NT2/D1 (cell line): ENCODE results near the gene CCDC116.
"Not testable (repeated sequence)": the region's sequence is repeated elsewhere in the genome, so short reads cannot be mapped to it uniquely, and the experiment has no call there.

Experiments used
- DNase-seq: peaks from one replicate; pipeline ENCODE4 v3.0.0-alpha.2; 2011; ENCODE audit warnings: low read depth, low spot score
- H3K27me3 ChIP-seq: 2 replicates; pipeline ENCODE4 v1.6.0; 2011; ENCODE audit warnings: mild to moderate bottlenecking; ENCODE audit not compliant: insufficient read length, insufficient read depth
- H3K36me3 ChIP-seq: 2 replicates; pipeline ENCODE4 v1.6.1; 2011; ENCODE audit warnings: mild to moderate bottlenecking, low read length, mixed read lengths; ENCODE audit not compliant: insufficient read depth, insufficient read length
- H3K4me1 ChIP-seq: 2 replicates; pipeline ENCODE4 v1.5.1; 2011; ENCODE audit not compliant: insufficient read depth, insufficient read length
- H3K4me3 ChIP-seq: 2 replicates; pipeline ENCODE4 v1.5.1; 2011; ENCODE audit warnings: low read depth; ENCODE audit not compliant: insufficient read length
- H3K9ac ChIP-seq: 2 replicates; pipeline ENCODE4 v1.6.0; 2011; ENCODE audit warnings: low read depth; ENCODE audit not compliant: insufficient read length
- H3K9me3 ChIP-seq: 2 replicates; pipeline ENCODE4 v1.5.1; 2011; ENCODE audit warnings: mild to moderate bottlenecking, low read length; ENCODE audit not compliant: insufficient read depth
- SUZ12 ChIP-seq: IDR thresholded peaks from 2 replicates; pipeline ENCODE4 v1.6.1; 2011; ENCODE audit not compliant: insufficient read length, insufficient read depth; ENCODE audit errors: extremely low read depth
- YY1 ChIP-seq: IDR thresholded peaks from 2 replicates; pipeline ENCODE4 v1.6.1; 2011; ENCODE audit not compliant: insufficient read length, insufficient read depth
- ZNF274 ChIP-seq: IDR thresholded peaks from 2 replicates; pipeline ENCODE4 v1.6.1; 2011; ENCODE audit warnings: mild to moderate bottlenecking, low read depth, low read length

CCDC116 gene

DNA sequence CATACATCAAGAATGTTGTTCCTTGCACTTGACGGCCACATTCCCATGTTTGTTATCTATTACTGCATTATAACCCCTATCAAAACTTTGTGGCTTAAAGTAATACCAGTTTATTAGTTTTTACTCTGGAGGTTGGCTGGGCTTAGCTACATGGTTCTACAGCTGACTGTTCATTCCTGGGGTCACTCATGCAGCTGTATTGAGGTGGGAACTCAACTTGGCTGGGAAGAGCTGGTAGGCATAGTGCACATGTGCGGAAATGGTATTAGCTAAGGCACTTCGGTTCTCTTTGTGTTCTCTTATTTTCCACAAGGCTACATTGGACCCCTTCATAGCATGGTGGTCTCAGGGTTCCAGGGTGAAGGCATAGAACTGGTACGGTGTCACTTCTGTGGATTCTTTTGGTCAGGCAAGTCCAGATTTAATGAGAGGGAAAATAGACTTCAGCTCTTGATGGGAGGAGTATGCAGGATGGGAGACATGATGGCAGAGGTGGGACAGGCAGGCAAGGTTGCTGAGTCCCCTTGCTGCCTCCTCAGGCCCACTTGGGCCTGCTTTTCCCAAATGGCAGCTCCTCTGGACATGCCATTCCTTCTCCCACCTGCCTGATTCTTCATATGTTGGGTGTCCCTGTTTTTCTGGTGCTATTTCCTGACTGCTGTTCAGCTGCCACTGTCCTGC lies 18.9 kb upstream of the CCDC116 start:
- no peak for TF ChIP-seq YY1
- no peak for TF ChIP-seq SUZ12
- TF ChIP-seq ZNF274 = no peak
- no peaks in the 10 kb centered on the region for H3K27me3 ChIP-seq
- H3K9me3 ChIP-seq = no peaks in the 10 kb centered on the region
- H3K9ac ChIP-seq = no peak overlapping the region
- DNase-seq = no peak
- H3K36me3 ChIP-seq = peaks cover 56% of the 10 kb centered on the region
- no peak overlapping the region for H3K4me3 ChIP-seq
- H3K4me1 ChIP-seq = no peaks in the 10 kb centered on the region

DNA sequence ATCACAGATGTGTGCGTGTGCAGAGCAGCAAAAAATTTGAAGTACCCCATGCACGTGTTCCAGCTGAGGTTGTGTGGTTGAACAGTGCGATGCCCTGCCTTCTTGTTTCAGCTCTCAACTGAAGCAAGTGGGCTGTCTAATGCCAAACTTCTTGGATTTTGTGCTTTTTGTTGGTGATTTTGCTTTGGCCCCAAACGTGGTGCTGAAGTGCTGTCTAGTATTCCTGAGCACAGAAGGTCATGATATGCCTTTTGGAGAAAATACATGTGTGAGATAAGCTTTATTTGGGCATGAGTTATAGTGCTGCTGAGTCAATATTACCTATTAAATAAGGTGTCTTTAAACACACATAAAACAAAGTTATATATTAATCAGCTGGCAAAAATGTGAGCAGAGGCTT lies 16.8 kb upstream of the CCDC116 start:
- Histone ChIP-seq H3K9ac (no peak overlapping the region), H3K9me3 (no peaks in the 10 kb centered on the region), H3K4me3 (no peak overlapping the region), H3K27me3 (no peaks in the 10 kb centered on the region), H3K36me3 (peaks cover 55% of the 10 kb centered on the region), H3K4me1 (no peaks in the 10 kb centered on the region)
- TF ChIP-seq ZNF274 = no peak
- TF ChIP-seq SUZ12 = no peak
- no peak for TF ChIP-seq YY1
- DNase-seq = no peak

DNA sequence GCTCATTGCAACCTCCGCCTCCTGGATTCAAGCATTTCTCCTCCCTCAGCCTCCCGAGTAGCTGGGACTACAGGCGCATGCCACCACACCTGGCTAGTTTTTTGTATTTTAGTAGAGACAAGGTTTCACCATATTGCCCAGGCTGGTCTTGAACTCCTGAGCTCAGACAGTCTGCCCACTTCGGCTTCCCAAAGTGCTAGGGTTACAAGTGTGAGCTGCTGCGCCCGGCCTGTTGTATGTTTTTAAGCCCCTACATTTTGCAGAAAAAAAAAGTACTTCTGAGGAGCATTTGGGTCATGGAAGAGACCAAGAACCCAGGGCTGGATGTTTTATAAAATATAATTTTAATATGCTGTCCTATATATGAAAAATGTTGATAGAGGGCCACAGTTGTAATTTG lies 15.2 kb upstream of the CCDC116 start:
- H3K27me3 ChIP-seq, H3K9ac ChIP-seq, DNase-seq, H3K4me3 ChIP-seq, H3K4me1 ChIP-seq, H3K9me3 ChIP-seq: not testable (repeated sequence)
- peaks cover 53% of the 10 kb centered on the region for H3K36me3 ChIP-seq

DNA sequence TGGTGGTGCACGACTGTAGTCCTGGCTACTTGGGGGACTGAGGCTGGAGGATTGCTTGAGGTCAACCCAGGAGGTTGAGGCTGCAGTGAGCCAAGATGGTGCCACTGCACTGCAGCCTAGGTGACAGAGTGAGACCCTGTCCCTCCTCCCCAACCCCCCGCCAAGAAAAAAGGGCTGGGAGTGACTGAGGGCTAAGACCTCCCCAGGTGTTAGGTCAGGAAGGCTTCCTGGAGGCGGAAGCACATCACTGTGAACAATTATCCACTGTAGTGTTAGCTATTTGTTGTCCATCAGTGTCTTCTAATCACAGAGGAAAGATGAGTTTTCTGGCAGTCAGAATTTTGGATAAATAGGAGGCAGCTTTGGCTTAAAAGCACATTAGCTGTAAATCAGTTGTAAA lies 11.5 kb upstream of the CCDC116 start:
- DNase-seq = no peak
- Histone ChIP-seq H3K4me1 (peaks cover 13% of the 10 kb centered on the region), H3K36me3 (peaks cover 54% of the 10 kb centered on the region), H3K9me3 (no peaks in the 10 kb centered on the region), H3K27me3 (no peaks in the 10 kb centered on the region), H3K4me3 (no peak overlapping the region), H3K9ac (no peak overlapping the region)
- no peak for TF ChIP-seq YY1
- TF ChIP-seq ZNF274 = no peak
- TF ChIP-seq SUZ12 = no peak

DNA sequence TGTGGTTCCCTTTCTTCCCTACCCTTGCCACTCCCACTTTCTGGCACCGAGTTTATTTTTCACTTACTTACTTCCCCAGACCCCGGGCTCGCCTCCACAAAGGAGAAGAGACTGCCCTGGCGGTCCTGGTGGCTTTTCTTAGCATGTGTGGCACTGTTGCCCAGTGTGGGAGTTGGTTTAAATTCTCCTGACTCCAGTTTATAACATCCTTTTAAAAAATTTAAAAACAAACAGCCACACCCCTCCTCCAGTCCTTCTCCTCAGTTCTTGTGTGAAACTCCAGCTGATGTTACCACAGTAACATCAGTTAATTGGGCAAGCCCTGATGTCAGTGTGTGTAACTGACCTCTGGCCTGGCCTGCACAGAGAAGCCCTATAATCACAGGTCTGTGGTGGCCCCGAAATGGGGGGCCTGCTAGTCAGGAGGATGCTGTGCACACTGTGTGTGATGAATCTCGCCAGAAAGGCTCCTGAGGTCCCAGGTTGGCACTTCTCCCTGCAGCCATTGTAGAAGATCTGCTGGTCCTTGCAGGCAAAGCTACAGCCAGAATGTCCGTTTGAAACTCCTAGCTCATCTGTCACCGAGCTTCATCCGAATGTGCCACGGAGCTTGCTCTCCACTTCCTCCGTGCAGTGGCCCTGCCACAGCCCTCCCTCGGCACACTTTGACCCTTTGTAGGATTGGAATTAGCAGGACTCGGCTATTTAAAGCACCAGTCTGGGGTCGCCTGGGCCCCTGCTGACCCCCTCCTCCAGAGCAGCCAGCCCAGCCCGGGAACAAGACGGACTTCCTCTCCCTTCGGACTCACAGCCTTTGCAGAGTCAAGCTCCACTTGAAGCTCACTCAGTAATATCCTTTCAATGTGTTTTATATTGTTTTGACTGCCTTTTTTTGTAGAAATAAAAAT lies 10.3 kb upstream of the CCDC116 start:
- TF ChIP-seq YY1 = no peak
- no peak for TF ChIP-seq ZNF274
- TF ChIP-seq SUZ12 = no peak
- peaks cover 60% of the 10 kb centered on the region for H3K36me3 ChIP-seq
- H3K9me3 ChIP-seq = no peaks in the 10 kb centered on the region
- H3K4me3 ChIP-seq = no peak overlapping the region
- H3K4me1 ChIP-seq = peaks cover 16% of the 10 kb centered on the region
- no peak for DNase-seq
- H3K27me3 ChIP-seq = no peaks in the 10 kb centered on the region
- no peak overlapping the region for H3K9ac ChIP-seq

DNA sequence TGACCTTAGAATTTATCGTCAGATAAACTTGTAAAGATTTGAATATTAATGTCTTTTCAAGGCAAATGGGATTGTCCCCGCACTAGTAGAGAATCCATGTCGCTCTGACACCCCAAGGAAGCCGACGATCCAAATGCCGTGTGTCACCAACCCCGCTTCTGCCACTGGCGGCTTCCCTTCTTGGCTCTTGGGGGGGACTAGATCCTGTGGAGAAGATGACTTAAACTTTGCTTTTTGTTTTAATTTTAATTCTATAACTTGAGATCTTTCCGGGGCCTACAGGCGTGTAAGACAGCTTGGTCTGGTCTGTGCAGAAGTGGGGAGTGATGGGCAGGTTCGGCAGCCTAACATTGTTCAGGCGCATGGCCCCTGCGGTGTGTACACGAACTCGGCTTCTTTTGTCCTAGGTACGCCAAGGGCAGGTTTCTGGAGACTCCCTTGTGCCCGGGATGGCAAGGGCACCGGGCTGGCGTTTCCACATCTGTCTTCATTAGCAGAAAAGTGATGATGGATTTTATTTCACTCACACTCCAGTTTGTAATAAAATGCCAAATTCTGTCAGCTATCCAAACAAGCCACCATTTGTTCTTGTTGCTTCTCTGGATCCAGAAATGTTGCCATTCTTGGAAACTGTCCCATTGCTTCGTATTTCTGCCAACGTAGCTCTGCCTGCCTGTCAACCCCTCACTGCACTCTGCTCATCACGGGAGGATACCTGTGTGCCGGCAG lies 9.5 kb upstream of the CCDC116 start:
- no peaks in the 10 kb centered on the region for H3K27me3 ChIP-seq
- H3K36me3 ChIP-seq = peaks cover 65% of the 10 kb centered on the region
- H3K4me1 ChIP-seq = peaks cover 16% of the 10 kb centered on the region
- no peak overlapping the region for H3K9ac ChIP-seq
- H3K4me3 ChIP-seq = no peak overlapping the region
- DNase-seq = no peak
- TF ChIP-seq SUZ12 (no peak), YY1 (no peak), ZNF274 (no peak)
- H3K9me3 ChIP-seq = no peaks in the 10 kb centered on the region

DNA sequence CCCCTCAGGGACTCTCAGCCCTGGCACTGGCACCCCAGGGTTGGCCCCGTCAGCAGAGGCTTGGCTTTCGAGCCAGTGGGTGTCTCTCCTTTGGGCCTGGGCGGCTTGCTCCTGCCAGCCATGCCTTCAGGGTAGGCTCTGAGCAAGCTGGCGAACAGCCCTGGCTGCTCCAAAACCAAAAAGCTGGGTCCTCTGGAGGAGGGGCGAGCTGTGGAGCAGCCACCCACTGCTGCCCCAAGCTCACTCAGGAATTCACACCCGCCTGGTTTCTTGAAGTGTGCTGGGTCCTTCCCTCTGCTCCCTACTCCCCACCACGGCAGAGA lies 9.0 kb upstream of the CCDC116 start:
- no peak overlapping the region for H3K9ac ChIP-seq
- no peak for DNase-seq
- H3K27me3 ChIP-seq = no peaks in the 10 kb centered on the region
- no peaks in the 10 kb centered on the region for H3K9me3 ChIP-seq
- peaks cover 70% of the 10 kb centered on the region for H3K36me3 ChIP-seq
- peaks cover 19% of the 10 kb centered on the region for H3K4me1 ChIP-seq
- TF ChIP-seq SUZ12 = no peak
- TF ChIP-seq ZNF274 = no peak
- TF ChIP-seq YY1 = no peak
- H3K4me3 ChIP-seq = no peak overlapping the region
